SW 1271 (cell line): ENCODE measurements around the gene LRP10.

Source experiments
- DNase-seq, 2 experiments: peaks; one replicate each; lab custom pipeline; 2025; lab: John Stamatoyannopoulos, UW

The LRP10 gene

GRCh38 chr14:22865424-22866405 is 5.8 kb upstream of the LRP10 start:
- no peak for DNase-seq

GRCh38 chr14:22866874-22867273 is 4.7 kb upstream of the LRP10 start:
- DNase-seq = no peak

- no peak for DNase-seq
Measured at GRCh38 chr14:22870811-22871223, 723 bp upstream of the LRP10 start.

- DNase-seq = peak; percentile 33 to 80
Measured at GRCh38 chr14:22872033-22872832, 693 bp downstream of the LRP10 start.

- no peak for DNase-seq
Measured at GRCh38 chr14:22872833-22873520, 1.4 kb downstream of the LRP10 start.

- no peak for DNase-seq
Measured at GRCh38 chr14:22875003-22875747, 3.6 kb downstream of the LRP10 start.

GRCh38 chr14:22875748-22876319 is 4.3 kb downstream of the LRP10 start:
- DNase-seq = no peak

- no peak for DNase-seq
Measured at GRCh38 chr14:22877000-22877501, 5.5 kb downstream of the LRP10 start.

GRCh38 chr14:22878271-22879246 is 7.0 kb downstream of the LRP10 start:
- no peak for DNase-seq

- no peak for DNase-seq
Measured at GRCh38 chr14:22882064-22882463, 10.5 kb downstream of the LRP10 start.

GRCh38 chr14:22882529-22883172 is 11.1 kb downstream of the LRP10 start:
- no peak for DNase-seq

GRCh38 chr14:22883173-22883976 is 11.8 kb downstream of the LRP10 start, which contains the start of gene REM2:
Gene REM2, plus strand, starts transcription at chr14:22883222. Its CDS starts 66 bp downstream, at chr14:22883288.
- DNase-seq = no peak

- DNase-seq = no peak
Measured at GRCh38 chr14:22884076-22884737, 12.7 kb downstream of the LRP10 start.

- no peak for DNase-seq
Measured at GRCh38 chr14:22884738-22885523, 13.4 kb downstream of the LRP10 start.

GRCh38 chr14:22885975-22886374 is 14.4 kb downstream of the LRP10 start:
- no peak for DNase-seq

- DNase-seq = peak; percentile 51 to 74
Measured at GRCh38 chr14:22886500-22887259, 15.1 kb downstream of the LRP10 start.
